C4-2B (cell line): ENCODE data around the gene TNS1.
"Not testable (repeated sequence)": the region's sequence is repeated elsewhere in the genome, so short reads cannot be mapped to it uniquely, and the experiment has no call there.

Source experiments
- H3K27ac ChIP-seq: fragments of 450-650 bp; 2 replicates; pipeline ENCODE4 v1.5.1; 2017
- ZFX ChIP-seq: fragments of 450-650 bp; IDR thresholded peaks from 2 replicates; pipeline ENCODE4 v1.6.1; 2017
- TF ChIP-seq, protein P1 (sequence below): fragments of 450-650 bp; conservative IDR thresholded peaks from 2 replicates; pipeline ENCODE4 v1.5.1; 2017; ENCODE audit warnings: mild to moderate bottlenecking

The TNS1 gene

DNA sequence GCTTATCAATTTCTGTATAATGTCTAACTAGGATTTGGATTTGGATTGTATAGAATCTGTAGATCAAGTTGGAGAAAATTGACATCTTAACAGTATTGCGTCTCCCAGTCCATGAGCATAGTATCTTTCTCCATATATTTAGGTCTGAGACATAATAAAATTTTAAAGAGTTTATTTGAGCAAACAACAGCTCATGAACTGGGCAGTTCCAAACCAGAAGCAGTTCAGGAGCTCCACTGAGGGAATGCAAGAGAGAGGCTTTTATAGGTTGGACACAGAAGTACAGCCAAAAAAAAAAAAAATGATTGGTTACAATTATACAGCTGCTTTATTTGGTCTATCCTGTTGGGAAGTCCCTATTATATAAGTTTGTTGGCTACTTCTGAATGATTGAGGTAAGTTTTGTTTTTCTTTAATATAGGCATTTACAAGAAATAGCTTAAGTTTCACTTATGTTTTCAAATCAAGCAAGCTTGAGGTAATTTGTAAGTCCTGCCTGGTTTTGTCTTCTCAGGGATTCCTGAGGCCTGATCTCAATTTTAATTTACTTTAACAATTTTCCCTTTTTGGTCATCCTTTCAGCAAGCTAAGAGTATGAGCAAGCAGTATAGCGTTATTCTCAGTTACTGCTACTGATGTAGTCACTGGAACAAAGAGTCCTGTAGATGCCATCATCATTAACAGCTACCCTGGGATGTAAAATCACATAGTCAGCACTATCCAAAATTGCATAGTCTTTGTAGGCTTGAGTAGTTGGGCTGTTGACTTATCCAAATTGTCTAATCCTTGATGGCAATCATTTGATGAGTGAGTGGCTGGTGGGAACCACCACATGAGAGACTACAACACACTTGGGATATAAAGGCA, 38.7 kb upstream of the TNS1 start:
- no peak overlapping the region for H3K27ac ChIP-seq
- no peak for TF ChIP-seq ZFX
- TF ChIP-seq, protein P1, sequence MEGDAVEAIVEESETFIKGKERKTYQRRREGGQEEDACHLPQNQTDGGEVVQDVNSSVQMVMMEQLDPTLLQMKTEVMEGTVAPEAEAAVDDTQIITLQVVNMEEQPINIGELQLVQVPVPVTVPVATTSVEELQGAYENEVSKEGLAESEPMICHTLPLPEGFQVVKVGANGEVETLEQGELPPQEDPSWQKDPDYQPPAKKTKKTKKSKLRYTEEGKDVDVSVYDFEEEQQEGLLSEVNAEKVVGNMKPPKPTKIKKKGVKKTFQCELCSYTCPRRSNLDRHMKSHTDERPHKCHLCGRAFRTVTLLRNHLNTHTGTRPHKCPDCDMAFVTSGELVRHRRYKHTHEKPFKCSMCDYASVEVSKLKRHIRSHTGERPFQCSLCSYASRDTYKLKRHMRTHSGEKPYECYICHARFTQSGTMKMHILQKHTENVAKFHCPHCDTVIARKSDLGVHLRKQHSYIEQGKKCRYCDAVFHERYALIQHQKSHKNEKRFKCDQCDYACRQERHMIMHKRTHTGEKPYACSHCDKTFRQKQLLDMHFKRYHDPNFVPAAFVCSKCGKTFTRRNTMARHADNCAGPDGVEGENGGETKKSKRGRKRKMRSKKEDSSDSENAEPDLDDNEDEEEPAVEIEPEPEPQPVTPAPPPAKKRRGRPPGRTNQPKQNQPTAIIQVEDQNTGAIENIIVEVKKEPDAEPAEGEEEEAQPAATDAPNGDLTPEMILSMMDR = no peak

DNA sequence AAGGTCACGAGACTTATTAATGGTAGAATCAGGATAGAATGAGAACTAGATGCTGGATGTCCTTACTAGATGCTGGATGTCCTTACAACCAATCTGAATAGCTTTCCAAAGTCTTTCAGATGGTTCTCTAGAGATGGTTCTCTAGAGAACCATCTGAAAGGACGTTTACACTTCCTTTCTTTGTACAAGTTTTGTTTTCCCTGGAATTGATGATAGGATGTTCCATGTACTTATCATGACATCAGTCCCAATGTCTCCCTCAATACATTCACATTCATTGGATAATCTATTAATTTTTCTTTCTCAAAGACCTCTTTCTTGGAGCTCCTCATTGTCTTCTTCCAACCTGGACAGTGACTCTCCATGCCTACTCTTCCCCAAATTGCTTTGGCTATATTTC, 38.1 kb upstream of the TNS1 start:
- TF ChIP-seq ZFX = no peak
- TF ChIP-seq, protein P1 = no peak
- H3K27ac ChIP-seq = no peak overlapping the region

DNA sequence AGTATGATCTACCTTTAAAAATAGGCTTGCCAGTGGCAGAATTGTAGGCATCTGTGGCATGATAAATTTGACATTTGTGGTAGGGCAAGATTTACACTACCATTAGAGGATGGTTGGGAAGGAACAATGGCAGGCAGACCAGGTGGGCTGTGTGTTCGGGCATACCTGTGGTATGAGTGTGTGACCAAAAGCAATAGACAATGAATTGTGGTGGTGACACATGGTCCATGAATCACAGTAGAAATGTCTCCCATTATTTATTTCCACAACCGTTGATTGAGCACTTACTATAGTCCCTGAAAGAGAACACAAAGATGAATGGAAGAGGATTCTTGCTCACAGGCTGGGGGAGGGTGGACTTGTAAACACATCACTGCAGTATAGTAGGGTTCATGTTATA, 36.4 kb upstream of the TNS1 start:
- TF ChIP-seq, protein P1 = no peak
- no peak for TF ChIP-seq ZFX
- H3K27ac ChIP-seq = no peak overlapping the region

DNA sequence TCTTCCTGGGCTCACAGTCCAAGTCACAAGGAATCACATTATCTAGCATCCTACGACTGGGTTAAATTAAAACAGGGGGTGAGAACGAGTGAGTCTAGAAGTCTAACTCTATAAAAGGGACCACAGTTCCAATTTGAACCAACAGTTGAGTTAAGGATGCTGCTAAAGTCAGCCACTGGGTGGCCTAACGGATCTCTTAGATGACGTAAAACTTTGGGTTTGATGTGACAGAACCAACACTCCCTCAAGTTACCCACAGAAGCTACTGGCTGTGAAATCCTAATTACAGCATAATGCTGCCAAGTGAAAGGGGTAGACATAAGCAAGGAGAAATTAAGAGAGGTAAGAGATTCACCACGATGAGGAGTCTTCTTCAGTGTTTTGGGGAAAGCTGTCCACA, 33.6 kb upstream of the TNS1 start:
- no peak overlapping the region for H3K27ac ChIP-seq
- TF ChIP-seq, protein P1 = peak; percentile 9
- no peak for TF ChIP-seq ZFX

DNA sequence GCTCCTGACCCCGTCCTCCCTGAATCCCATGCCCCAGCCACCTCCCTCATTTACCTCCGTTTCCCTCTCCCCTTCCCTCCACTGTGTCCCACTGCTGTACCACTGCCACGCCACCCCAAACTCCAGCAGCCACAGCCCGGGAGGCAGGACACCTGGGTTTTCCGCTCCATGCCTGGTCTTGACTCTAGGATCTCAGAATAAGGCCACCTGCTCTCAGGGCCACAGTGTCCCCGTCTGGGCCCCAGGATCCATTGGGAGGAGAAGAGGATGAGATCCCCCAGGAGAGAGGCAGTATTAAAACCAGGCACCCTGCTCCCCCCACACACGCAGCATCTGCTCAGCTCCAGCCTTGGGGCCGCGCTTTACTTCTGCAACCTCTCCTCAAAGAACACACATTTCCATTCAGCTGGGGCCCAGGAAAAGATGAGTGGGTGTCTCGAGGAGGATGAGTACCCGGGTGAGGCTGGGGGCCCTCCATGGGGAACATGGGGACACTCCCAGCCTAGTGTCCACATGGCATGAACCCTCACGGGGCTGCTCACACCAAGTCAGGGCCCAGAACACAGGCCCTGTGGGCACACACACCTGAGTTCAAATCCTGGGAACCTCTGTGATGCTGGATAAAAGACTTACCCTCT, 32.8 kb upstream of the TNS1 start:
- TF ChIP-seq, protein P1 = no peak
- no peak for TF ChIP-seq ZFX
- no peak overlapping the region for H3K27ac ChIP-seq

DNA sequence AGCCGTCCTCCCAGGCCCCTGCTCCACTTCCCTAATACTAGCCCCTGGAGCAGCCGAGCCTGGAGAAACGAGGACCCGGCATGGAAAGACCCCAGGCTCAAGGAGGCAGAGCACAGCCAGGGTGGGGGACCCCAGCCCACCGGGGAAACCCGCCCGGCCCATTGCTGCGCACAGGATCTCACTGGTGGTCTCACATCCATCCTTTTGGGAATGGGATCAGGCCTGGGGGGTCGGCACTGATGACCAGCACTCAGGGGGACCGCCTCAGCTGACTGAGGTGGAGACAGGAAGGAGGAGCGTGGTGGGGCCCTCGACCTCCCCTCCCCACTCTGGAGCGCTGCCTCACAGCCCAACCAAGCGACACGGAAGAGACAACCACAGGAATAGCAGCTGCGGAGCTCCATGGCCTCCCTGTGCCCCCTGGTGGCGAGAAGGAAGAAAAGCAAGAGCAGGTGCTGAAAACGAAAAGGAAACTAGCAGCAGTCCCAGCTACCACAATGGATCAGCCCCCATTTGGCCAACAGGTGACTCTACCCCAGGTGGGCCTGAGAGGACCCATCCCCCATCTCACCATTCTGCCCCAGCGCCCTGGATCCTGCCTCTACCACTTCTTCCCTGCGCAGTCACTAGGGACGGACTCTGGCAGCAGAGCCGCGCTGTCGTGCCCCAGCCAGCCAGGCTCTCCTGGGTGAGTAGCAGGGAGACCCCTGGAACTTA, 31.9 kb upstream of the TNS1 start:
- H3K27ac ChIP-seq = not testable (repeated sequence)
- TF ChIP-seq, protein P1 = peak; percentile 85
